LNCAP (cell line): Measurements from ENCODE around the gene DNAH1.
A peak's percentile ranks its signal among the peaks of the same experiment; 100 is the strongest.

ENCODE experiments used
- TF ChIP-seq, protein P1 (sequence below): fragments of 450-650 bp; IDR thresholded peaks from 2 replicates; pipeline ENCODE4 v1.5.1; 2017; ENCODE audit warnings: mild to moderate bottlenecking

Gene DNAH1

DNA sequence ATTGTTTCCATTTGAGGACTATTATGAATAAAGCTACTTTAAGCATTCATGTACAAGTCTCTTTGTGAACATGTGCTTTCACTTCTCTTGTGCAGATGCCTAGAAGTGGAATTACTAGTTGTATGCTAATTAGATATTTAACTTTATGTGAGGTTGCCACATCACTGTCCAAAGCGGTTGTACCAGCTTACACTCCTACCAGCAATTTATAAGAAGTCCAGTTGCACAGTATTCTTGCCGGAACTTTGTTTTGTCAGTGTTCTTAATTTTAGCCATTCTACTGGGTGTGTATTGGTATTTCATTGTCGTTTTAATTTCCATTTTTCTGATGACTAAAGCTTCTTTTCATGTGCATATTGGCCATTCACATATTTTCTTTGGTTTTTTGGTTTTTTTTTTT, 99.7 kb downstream of the DNAH1 start:
- TF ChIP-seq, protein P1, sequence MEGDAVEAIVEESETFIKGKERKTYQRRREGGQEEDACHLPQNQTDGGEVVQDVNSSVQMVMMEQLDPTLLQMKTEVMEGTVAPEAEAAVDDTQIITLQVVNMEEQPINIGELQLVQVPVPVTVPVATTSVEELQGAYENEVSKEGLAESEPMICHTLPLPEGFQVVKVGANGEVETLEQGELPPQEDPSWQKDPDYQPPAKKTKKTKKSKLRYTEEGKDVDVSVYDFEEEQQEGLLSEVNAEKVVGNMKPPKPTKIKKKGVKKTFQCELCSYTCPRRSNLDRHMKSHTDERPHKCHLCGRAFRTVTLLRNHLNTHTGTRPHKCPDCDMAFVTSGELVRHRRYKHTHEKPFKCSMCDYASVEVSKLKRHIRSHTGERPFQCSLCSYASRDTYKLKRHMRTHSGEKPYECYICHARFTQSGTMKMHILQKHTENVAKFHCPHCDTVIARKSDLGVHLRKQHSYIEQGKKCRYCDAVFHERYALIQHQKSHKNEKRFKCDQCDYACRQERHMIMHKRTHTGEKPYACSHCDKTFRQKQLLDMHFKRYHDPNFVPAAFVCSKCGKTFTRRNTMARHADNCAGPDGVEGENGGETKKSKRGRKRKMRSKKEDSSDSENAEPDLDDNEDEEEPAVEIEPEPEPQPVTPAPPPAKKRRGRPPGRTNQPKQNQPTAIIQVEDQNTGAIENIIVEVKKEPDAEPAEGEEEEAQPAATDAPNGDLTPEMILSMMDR: no peak

DNA sequence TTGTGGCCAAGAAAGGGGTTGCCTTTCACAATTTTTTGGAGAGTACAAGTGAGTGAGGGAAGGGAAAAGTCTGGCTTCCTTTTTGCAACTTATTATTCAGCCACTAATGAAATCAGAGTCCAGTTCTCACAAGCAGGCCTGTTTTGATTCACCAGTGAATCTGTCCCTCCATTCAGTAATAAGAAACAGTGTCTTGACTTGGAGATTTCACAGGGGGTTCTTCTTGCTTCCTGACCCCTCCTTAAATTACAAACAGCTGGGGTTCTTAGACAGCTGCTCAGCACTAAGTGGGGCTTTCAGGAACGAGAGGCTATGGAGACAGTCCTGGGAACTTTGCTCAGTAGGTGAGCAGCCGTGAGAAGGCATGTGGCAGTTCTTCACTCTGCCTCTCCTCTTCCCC, 104.3 kb downstream of the DNAH1 start:
- TF ChIP-seq, protein P1: no peak

DNA sequence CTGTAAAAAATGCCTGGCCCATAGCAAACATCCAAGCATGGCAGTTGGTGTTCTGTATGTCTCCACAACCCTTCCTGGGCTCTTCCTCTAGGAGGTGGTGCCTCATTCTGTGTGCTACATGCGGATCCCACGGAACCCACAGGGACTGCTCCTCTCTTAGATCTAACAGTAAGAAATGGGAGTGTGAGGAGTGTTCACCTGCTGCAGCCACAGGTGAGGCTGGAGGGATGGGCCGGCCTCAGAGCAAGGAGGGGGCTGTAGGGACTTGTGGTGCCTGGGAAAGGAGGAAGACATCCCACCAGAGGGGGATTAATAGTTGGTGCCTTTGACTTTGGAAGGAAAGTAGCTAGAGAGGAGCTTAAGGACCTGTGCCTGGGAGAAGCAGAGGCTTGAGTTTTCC, 106.5 kb downstream of the DNAH1 start:
- TF ChIP-seq, protein P1: no peak

DNA sequence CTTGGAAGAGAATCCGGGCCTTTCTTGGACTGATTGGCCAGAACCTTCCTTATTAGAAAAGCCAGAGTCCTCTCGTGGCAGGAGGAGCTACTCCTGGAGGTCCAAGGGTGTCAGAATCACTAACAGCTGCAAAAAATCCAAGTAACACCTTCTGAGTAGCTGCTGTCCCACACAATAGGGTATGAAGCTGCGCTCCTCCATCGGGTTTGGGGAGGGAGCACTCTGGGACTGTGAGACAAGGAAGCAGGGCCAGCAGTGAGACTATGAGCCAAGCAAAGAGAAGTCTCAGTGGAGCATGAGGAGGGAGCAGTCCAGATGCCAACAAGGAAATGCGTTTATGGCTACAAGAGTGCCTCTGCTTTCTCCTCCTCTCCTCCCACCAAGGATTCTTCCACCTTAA, 107.1 kb downstream of the DNAH1 start:
- TF ChIP-seq, protein P1: no peak

DNA sequence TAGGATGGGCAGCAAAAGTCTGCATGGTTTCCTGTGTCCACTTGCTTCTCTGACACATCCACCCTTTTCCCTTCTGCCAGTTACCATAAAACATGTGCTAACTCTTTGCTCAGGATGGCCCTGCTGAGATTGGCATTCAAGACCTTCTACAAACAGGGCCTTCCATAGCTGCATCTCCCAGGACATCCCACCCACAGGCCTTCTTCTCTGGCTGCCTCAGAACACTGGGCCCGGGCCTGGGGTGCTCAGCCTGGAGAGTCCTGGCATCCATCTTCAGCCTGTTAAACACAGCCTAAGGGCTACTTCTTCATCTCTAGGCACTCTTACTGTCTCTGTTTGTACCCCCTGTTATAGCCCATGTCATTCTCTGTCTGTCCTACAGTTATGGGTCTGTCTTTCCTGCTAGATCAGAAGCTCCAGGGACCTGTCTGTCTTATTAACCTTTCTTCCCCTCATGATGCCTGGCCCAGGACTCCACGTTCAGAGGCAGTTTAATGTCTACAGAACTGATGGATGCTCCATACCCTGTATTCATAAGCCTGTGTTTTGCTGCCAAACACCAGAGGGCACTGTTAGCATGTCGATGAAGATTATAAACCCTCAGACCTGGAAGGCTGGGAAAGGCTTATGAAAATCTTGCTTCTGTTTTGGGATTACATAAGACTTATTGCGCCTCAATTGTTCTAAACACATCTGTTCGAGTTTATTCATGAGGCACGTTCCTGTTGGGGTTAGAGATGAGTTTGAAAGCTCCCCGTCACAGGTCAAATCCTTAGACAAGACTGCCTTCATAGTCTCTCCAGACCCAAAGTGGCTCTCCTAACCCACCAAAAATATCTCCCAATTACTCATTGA, 112.3 kb downstream of the DNAH1 start:
- TF ChIP-seq, protein P1: peak; percentile 81

DNA sequence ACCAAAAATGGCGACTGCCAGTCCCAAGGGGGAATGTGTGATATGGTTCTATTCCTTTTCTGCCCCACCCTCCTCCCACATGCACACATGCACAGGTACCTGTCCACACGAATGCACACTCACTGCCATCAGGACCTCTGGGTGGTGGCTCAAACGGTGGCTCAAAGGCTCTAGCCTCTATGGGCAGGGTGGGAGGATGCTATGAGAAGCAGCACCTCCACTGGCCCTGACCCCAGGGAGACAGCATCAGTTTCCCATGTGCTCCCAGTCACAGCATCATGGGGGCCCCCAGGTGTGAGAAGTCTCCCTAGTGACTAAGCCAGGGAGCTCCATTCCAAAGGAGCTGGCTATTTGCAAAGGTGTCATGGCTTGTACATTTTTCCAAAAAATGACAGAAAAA, 112.9 kb downstream of the DNAH1 start:
- TF ChIP-seq, protein P1: no peak

DNA sequence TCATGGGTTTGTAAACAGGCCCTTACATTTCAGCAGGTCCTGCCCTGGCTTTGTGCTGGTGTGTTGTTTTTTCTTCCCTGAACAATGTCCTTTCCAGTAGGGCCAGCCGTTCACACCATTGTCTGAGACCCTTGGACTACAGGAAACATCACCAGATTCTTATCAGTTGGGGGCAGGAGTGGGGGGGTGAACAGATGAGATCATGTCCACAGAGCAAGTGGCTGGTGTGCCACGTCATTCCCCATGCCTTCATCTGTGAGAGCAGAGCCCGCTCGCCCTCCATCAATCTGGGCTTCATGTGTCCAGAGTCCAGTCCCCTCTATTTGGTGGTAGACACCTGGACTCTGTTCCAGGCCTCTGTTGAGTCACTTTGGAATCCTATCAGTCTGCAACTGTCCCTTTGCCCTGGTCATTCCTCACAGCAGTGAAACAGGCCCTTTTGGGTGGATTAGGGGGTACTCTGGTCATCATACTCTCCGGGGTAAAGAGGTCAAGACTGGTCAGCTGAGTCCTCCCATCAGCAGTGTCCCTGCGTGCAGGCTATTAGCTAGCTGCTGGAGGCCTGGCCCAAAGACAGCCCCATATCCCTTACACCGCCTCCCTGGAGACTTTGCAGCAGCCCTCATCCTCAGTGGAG, 113.8 kb downstream of the DNAH1 start:
- TF ChIP-seq, protein P1: no peak
